ENCODE results near the gene TBC1D2.

DNA sequence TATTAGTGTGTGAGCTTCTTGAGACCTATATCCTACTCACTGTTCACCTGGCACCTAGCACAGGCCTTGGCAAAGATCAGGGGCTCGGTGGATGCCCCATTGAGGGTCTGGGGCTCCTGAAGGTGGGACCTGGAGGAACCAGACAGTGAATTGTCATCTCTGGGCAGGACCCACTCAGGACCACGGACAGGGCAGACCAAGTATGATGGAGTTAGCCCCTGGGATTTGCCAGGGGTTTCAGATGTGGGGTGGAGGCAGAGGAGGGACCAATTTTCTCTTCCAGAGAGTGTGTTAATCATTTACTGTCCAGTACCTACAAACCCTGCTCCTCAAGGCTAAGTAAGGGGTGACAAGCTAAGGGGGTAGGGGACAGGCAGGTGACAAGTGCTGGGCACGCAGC is 29.3 kb upstream of the TBC1D2 start:
- TF ChIP-seq CTCF (IDR thresholded peaks at IDR 0.05) (no peak), POLR2A (IDR thresholded peaks at IDR 0.05) (no peak)

Data from body of pancreas (tissue), 4 donors.